ENCODE results near the gene BCL2L15. TPM values are rescaled to one million over a fixed set of nuclear protein-coding genes. Genes with fewer than 3 reads are reported as not detected.
A peak's percentile ranks its signal among the peaks of the same experiment; 100 is the strongest.

BCL2L15 gene
- total RNA-seq, 4 donors from 2014 or later: 0.32 TPM; not detected in 3

DNA sequence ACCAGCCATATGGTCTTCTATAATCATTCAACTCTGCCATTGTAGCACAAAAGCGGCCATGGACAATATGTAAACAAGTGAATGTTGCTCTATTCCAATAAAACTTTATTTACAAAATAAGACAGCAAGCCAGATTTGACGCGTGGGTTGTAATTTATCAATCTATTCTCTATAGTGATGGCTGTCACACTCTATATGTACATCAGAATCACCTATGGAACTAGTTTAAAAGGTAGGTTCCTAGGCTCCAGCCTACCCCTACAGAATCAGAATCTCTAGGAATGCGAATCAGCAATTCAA is 7.7 kb downstream of the BCL2L15 start:
- peaks cover 5 to 14% of the 10 kb centered on the region in 2 donors for H3K4me1 ChIP-seq
- TF ChIP-seq POLR2A (IDR thresholded peaks at IDR 0.05): no peak
- TF ChIP-seq, protein P1, sequence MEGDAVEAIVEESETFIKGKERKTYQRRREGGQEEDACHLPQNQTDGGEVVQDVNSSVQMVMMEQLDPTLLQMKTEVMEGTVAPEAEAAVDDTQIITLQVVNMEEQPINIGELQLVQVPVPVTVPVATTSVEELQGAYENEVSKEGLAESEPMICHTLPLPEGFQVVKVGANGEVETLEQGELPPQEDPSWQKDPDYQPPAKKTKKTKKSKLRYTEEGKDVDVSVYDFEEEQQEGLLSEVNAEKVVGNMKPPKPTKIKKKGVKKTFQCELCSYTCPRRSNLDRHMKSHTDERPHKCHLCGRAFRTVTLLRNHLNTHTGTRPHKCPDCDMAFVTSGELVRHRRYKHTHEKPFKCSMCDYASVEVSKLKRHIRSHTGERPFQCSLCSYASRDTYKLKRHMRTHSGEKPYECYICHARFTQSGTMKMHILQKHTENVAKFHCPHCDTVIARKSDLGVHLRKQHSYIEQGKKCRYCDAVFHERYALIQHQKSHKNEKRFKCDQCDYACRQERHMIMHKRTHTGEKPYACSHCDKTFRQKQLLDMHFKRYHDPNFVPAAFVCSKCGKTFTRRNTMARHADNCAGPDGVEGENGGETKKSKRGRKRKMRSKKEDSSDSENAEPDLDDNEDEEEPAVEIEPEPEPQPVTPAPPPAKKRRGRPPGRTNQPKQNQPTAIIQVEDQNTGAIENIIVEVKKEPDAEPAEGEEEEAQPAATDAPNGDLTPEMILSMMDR (IDR thresholded peaks at IDR 0.05 in 4 of 5, conservative IDR thresholded peaks at IDR 0.05 in 1 of 5): no peak
- no peak overlapping the region for H3K27ac ChIP-seq
- in situ Hi-C loops (cut with MboI; ENCODE audit: low sequenced_read_pairs in 4 of 4): no loop called here
- H3K9me3 ChIP-seq: no peaks in the 10 kb centered on the region
- H3K27me3 ChIP-seq: no peaks in the 10 kb centered on the region
- DNase-seq (no peak), ATAC-seq (no peak)
- H3K36me3 ChIP-seq: no peaks in the 10 kb centered on the region
- intact Hi-C loops (cut with DNase I; ENCODE audit: low total_unique reads): no loop called here
- H3K4me3 ChIP-seq: no peak overlapping the region

DNA sequence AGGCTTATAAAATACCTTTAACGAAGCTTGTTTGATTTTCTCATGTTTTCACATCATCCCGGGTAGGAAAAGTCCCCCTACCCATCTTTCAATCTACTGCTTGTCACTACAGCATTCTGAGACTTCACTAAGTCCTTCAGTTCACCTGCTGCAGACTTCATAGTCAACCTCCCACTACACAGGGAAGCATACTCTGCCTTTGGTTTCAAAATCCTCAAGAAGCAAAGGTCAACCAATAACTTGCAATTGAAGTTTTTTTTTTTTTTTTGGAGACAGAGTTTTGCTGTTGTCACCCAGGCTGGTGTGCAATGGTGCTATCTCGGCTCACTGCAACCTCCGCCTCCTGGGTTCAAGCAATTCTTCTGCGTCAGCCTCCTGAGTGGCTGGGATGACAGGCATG is 11.2 kb downstream of the BCL2L15 start:
- in situ Hi-C loops (cut with MboI; ENCODE audit: low sequenced_read_pairs in 4 of 4): no loop called here

DNA sequence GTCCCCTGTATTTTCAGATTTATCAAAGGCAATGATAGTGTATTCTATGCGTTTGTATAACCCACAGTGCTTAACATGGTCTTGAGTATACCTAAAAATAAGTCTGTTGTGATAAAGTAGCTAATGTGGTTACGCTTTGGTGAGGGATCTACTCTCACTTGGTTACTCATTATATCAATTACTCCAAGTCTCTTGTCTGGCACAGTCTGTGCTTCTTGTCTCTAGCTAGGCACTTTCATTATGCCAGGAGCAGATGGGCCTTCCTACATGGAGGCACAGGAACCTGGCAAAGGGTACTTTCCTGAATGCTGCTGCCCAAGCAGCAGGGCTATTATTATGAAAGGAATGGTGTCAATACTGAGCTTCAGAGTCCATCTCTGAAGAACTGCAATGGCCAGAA is 11.7 kb downstream of the BCL2L15 start:
- H3K36me3 ChIP-seq: no peaks in the 10 kb centered on the region
- no peak overlapping the region for H3K27ac ChIP-seq
- intact Hi-C loops (cut with DNase I; ENCODE audit: low total_unique reads): no loop called here
- in situ Hi-C loops (cut with MboI; ENCODE audit: low sequenced_read_pairs in 4 of 4): no loop called here
- no peaks in the 10 kb centered on the region for H3K4me1 ChIP-seq
- TF ChIP-seq, protein P1 (IDR thresholded peaks at IDR 0.05 in 4 of 5, conservative IDR thresholded peaks at IDR 0.05 in 1 of 5): no peak
- no peak for TF ChIP-seq POLR2A (IDR thresholded peaks at IDR 0.05)
- ATAC-seq (no peak), DNase-seq (no peak)
- no peaks in the 10 kb centered on the region for H3K9me3 ChIP-seq
- H3K27me3 ChIP-seq: no peaks in the 10 kb centered on the region
- H3K4me3 ChIP-seq: no peak overlapping the region

More for the DNA sequence above, 11.2 kb downstream of the BCL2L15 start:
- intact Hi-C loops (cut with DNase I; ENCODE audit: low total_unique reads): no loop called here
- no peaks in the 10 kb centered on the region for H3K27me3 ChIP-seq
- TF ChIP-seq, protein P1 (IDR thresholded peaks at IDR 0.05 in 4 of 5, conservative IDR thresholded peaks at IDR 0.05 in 1 of 5): no peak
- no peak for TF ChIP-seq POLR2A (IDR thresholded peaks at IDR 0.05)
- peaks cover 0 to 4% of the 10 kb centered on the region in 2 donors for H3K4me1 ChIP-seq
- no peak for DNase-seq
- H3K9me3 ChIP-seq: no peaks in the 10 kb centered on the region
- no peak for ATAC-seq
- H3K36me3 ChIP-seq: no peaks in the 10 kb centered on the region
- no peak overlapping the region for H3K4me3 ChIP-seq
- H3K27ac ChIP-seq: no peak overlapping the region

DNA sequence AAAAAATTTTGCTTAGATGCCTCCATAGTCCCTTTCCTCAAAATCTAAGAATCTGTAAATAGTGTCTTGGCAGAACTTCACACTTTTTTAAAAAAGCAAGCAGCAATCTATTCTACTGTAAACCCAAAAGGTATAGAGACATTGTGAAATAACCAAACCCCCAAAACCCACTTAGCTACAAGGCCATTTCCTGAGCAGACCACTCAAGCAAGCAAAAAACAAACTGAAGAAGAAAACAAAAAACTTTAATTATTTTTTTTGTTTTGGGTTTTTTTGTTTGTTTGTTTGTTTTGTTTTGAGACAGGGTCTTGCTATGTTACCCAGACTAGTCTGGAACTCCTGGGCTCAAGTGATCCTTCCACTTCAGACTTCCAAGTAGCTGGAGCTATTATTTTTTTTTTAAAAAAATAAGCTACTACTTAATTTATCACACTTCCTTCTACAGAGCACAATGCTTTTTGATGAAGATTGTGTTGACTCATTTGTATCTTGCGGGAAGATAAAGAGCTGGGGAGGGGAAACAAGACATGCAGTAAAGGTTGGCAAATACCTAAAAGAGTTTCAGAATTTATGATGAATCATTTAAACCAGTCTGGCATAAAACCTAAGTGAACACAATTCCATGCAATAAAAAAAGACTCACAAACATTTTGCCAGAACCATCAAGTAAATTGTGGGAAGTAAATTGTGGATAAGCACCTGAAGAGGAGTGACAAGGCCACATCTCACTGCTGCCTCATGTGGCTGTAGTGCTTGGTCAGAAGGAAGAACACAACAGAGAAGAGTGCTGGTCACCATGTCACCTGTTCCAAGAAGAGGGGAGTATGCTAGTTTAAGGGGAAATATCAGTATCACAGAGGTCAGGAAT is 13.1 kb downstream of the BCL2L15 start:
- in situ Hi-C loops (cut with MboI; ENCODE audit: low sequenced_read_pairs in 4 of 4) (no loop called here), intact Hi-C loops (cut with DNase I; ENCODE audit: low total_unique reads) (no loop called here)
- no peak for TF ChIP-seq POLR2A (IDR thresholded peaks at IDR 0.05)
- no peak overlapping the region for H3K27ac ChIP-seq
- H3K9me3 ChIP-seq: no peaks in the 10 kb centered on the region
- no peak for ATAC-seq
- H3K27me3 ChIP-seq: no peaks in the 10 kb centered on the region
- no peak overlapping the region for H3K4me3 ChIP-seq
- no peaks in the 10 kb centered on the region for H3K4me1 ChIP-seq
- no peaks in the 10 kb centered on the region for H3K36me3 ChIP-seq
- DNase-seq: no peak

DNA sequence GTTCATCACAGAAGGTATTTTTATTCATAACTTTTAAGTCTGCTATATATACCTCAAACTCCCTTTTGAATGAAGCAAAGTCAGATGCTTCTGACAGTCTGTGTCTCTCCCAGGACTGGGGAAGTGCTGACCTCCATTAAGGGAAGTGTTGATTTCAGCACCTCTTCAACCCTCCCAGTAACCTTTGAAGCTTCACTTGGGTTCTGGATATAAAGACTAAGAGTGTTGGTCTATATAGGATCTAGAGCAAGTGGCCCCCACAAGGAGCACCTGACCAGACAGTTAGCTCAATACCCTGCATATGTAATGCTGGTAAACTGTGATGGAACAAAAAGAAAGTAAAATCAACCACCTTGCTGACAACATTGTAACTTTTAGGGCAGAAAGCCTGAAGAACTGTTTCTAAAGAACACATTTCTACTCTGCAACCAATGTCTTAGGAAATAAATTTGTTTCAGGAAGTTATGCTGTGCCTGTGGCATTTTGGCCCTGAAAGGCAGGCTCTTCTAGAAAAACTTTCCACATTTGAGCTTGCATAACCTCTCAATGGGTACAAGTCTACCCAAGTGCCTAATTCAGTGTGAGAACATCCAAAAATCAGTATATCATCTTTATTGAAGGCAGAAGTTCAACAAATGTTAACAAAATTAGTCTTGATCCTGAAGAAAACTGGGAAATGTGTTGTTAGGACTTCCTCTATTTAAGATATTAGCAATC is 15.0 kb downstream of the BCL2L15 start:
- no peak for DNase-seq
- H3K27ac ChIP-seq: peak overlapping the region in 1 of 4 donors; percentile 6
- H3K36me3 ChIP-seq: no peaks in the 10 kb centered on the region
- TF ChIP-seq POLR2A (IDR thresholded peaks at IDR 0.05): no peak
- TF ChIP-seq, protein P1 (IDR thresholded peaks at IDR 0.05 in 4 of 5, conservative IDR thresholded peaks at IDR 0.05 in 1 of 5): no peak
- no peaks in the 10 kb centered on the region for H3K27me3 ChIP-seq
- H3K9me3 ChIP-seq: no peaks in the 10 kb centered on the region
- intact Hi-C loops (cut with DNase I; ENCODE audit: low total_unique reads) (loop anchor here (2.0 kb wide), 1 partner anchor 20 kb away; no protein-coding TSS in a partner anchor), in situ Hi-C loops (cut with MboI; ENCODE audit: low sequenced_read_pairs in 4 of 4) (no loop called here)
- no peak overlapping the region for H3K4me3 ChIP-seq
- ATAC-seq: no peak
- no peaks in the 10 kb centered on the region for H3K4me1 ChIP-seq

Measured in gastrocnemius medialis (tissue), 4 donors.